ENCODE results near the gene WNK4. TPM values are rescaled to one million over a fixed set of nuclear protein-coding genes. Genes with fewer than 3 reads are reported as not detected.

The WNK4 gene
- total and polyA plus RNA-seq, 9 of the 15 experiments (the other 6 are each of a cell fraction or from before 2014, with no cell fraction given) = 0.32 to 25.8 (median 4.5) TPM

- TF ChIP-seq ZMIZ1 (IDR thresholded peaks at IDR 0.05; ENCODE audit: low read depth in 2 of 2, low read length in 2 of 2) (peak in 1 of 2 experiments; percentile 62; a peak in 2 of 4 replicates), ZNF717 (CRISPR knock-in tag; IDR thresholded peaks at IDR 0.05) (no peak), TEAD4 (IDR thresholded peaks at IDR 0.05; ENCODE audit: low read length) (peak; percentile 94), TEAD4 (CRISPR knock-in tag; IDR thresholded peaks at IDR 0.05; ENCODE audit: borderline replicate concordance) (no peak), CEBPB (tag; IDR thresholded peaks at IDR 0.05) (no peak), ATF6 (CRISPR knock-in tag; IDR thresholded peaks at IDR 0.05) (no peak), XRCC4 (IDR thresholded peaks at IDR 0.05; ENCODE audit: extremely low read depth, insufficient read depth, insufficient read length) (no peak), CHD4 (IDR thresholded peaks at IDR 0.05; ENCODE audit: insufficient read depth, insufficient replicate concordance, low read depth, low read length, poor library complexity, severe bottlenecking) (no peak), GTF2E2 (tag; IDR thresholded peaks at IDR 0.05) (no peak), ASH1L (IDR thresholded peaks at IDR 0.05; ENCODE audit: borderline replicate concordance, low read depth, partially characterized antibody) (no peak), HMGN3 (IDR thresholded peaks at IDR 0.05; ENCODE audit: borderline replicate concordance, extremely low read depth, insufficient read length, low read depth, low read length) (peak; percentile 73), ESRRB (CRISPR knock-in tag; IDR thresholded peaks at IDR 0.05; ENCODE audit: borderline replicate concordance) (no peak), ZNF76 (CRISPR knock-in tag; IDR thresholded peaks at IDR 0.05; ENCODE audit: borderline replicate concordance) (no peak), MEIS2 (IDR thresholded peaks at IDR 0.05; ENCODE audit: partially characterized antibody) (peak; percentile 35), ERF (CRISPR knock-in tag; IDR thresholded peaks at IDR 0.05) (no peak), RFX7 (CRISPR knock-in tag; IDR thresholded peaks at IDR 0.05) (no peak), ZNF12 (CRISPR knock-in tag; IDR thresholded peaks at IDR 0.05) (no peak), LARP7 (IDR thresholded peaks at IDR 0.05) (no peak), USF1 (CRISPR knock-in tag; IDR thresholded peaks at IDR 0.05) (no peak)
- TF ChIP-seq, protein P1, sequence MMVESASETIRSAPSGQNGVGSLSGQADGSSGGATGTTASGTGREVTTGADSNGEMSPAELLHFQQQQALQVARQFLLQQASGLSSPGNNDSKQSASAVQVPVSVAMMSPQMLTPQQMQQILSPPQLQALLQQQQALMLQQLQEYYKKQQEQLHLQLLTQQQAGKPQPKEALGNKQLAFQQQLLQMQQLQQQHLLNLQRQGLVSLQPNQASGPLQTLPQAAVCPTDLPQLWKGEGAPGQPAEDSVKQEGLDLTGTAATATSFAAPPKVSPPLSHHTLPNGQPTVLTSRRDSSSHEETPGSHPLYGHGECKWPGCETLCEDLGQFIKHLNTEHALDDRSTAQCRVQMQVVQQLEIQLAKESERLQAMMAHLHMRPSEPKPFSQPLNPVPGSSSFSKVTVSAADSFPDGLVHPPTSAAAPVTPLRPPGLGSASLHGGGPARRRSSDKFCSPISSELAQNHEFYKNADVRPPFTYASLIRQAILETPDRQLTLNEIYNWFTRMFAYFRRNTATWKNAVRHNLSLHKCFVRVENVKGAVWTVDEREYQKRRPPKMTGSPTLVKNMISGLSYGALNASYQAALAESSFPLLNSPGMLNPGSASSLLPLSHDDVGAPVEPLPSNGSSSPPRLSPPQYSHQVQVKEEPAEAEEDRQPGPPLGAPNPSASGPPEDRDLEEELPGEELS (CRISPR knock-in tag; IDR thresholded peaks at IDR 0.05; ENCODE audit: borderline replicate concordance) = no peak
Observed at GRCh38 chr17:42743595-42744282, 36.7 kb upstream of the WNK4 start (continued).

Data from K562 (cell line).